Umbilical cord (tissue), 2 donors: ENCODE results near the gene TMEM229B. TPM values are rescaled to one million over a fixed set of nuclear protein-coding genes. Genes with fewer than 3 reads are reported as not detected.

Source experiments
- DNase-seq: peaks from one replicate; pipeline ENCODE4 v3.0.0-alpha.2; 2015; ENCODE audit warnings: low spot score
- total RNA-seq: library from RNA; depleted of rRNA; stranded (reverse); fragments of >200 nt; gene quantifications from one replicate; pipeline ENCODE4 v1.2.3, GENCODE V29; 2014; ENCODE audit warnings: low replicate concordance; ENCODE audit not compliant: insufficient read depth

TMEM229B gene
- total RNA-seq, 1 donor from 2014 or later: 1.9 TPM

GRCh38 chr14:67515386-67516079, 27.0 kb upstream of the TMEM229B start:
- no peak for DNase-seq

- peak; percentile 28 for DNase-seq
Observed at GRCh38 chr14:67514650-67515385, 26.3 kb upstream of the TMEM229B start.

GRCh38 chr14:67514203-67514607, 25.7 kb upstream of the TMEM229B start:
- DNase-seq: no peak

- DNase-seq: no peak
Observed at GRCh38 chr14:67513631-67514108, 25.1 kb upstream of the TMEM229B start.

DNA sequence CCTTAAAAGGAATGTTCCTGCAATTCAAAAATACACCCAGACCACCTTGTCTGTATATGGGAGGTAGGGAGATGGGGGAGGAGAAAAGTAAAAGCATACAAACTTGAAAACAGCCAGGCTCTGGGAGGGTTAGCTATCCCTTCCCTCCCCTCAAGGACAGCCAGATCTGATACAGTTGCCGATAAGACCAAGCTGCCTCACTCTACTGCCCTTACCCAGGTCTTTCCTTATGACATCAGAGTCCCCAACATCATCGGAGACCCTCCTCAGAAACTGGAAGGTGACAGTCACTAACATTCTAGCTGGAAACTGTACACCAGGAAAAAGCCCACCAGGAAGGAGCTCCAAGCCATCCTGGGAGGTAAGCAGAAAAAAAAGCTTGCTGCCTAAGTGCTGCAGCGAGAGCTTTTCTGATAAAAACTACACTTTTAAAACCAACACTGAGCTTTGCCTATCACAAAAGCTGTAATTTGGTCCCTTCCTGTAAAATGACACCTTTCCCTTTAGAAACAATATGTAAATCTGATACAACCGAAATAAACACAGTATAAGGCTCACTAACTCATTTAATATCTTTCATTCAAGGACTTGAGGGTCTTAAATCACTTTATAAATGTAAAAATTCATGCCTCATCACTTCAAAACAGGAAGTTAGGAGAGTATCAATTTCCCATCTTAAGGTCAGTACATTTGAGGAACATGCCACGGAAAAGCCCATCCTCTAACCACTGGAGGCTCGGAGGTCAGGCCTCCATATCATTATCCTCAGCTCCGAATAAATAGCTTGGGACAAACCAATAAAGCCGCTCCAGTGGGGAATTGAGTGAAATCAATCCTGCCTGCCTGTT, 24.2 kb upstream of the TMEM229B start:
- DNase-seq: no peak

GRCh38 chr14:67510836-67511235, 22.3 kb upstream of the TMEM229B start:
- no peak for DNase-seq

DNA sequence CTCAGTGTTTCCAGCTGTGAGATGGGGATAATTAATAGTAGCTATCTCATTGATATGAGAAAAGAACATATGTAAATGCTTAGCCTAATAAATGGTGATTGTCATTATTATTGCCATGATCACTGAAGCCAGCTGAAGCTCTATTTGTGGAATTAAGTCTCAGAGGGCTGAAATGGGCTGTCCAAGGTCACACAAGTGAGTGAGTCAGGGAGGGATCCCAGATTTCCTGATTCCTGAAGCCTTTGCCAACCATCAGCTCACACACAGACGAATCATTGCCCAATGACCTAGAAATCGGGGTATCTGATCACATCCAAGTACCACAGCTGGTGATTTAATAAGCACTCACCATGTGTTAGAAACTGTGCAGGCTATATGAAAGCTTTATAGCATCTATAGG, 21.6 kb upstream of the TMEM229B start:
- no peak for DNase-seq

GRCh38 chr14:67508956-67509355, 20.4 kb upstream of the TMEM229B start:
- DNase-seq: no peak

GRCh38 chr14:67505254-67505653, 16.7 kb upstream of the TMEM229B start:
- DNase-seq: no peak

DNA sequence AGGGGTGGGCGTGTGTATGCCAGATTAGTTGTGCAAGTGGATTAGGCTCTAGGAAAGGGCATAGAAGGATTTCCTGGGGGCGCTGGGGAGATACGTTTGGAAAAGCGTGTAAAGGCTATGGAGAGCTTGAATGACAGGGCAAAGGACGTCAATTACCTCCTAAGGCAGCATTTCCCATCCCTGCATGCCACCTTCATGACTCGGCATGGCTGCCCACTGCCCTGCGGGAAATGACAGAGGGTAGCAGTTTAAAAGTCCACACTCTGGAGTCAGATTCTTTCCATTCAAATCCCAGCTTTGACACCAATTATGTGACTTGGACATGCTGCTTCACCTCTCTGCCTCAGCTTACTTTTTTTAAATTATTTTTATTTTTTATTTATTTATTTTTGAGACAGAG, 14.8 kb upstream of the TMEM229B start:
- no peak for DNase-seq

DNA sequence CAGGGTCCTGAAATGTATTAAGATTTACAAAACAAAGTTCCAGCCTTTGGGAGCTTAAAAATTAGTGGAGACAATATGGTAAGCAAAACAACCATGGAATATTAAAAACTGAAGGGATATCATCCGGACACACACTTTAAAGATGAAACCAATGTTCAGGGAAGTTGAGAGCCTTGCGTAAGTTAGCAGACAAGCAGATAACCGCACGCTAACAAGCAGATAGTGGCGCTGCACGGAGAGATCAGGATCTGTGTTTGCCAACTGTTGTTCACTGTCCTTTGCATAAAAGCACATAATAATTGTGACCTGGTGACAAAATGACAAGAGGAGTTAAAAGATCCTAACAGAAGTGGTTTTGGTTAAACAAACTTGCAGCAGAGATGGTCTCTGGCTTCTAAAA, 14.3 kb upstream of the TMEM229B start:
- DNase-seq: no peak

DNA sequence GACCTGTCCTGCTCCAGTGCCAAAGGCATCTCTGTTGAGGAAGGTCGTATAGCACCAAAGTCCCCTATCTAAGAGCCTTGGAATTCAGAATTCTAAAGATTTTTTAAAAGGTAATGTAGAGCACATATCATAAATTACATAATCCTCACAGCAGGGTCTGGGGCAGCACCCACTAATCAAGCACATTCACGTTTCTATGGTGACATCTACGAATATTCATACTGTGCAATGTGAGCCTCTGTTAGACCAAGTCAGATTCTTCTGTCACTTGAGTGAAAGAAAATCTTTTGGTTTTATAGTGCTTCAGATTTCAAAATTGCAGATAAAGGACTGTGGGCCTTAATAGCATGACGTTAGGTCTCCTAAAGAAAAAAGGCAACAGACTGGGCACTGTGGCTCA, 13.1 kb upstream of the TMEM229B start:
- no peak for DNase-seq

DNA sequence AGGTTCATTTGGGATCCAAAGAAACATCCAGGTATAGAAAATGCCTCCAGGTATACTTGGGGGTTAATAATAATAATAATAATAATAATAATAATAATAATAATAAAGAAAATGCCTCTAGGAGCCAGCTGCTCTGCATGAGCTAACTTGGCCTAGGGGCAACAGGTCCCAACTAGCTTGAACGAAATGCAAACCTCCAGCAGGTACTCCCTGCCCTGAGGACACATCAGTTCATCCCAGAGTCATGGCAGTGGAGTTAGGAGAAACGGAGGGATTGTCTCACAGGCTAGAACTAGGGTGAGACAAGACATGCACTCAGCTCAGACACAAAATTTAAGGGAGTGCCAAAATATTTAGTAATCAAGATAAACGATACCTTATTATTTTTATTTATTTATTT, 12.5 kb upstream of the TMEM229B start:
- DNase-seq: no peak

DNA sequence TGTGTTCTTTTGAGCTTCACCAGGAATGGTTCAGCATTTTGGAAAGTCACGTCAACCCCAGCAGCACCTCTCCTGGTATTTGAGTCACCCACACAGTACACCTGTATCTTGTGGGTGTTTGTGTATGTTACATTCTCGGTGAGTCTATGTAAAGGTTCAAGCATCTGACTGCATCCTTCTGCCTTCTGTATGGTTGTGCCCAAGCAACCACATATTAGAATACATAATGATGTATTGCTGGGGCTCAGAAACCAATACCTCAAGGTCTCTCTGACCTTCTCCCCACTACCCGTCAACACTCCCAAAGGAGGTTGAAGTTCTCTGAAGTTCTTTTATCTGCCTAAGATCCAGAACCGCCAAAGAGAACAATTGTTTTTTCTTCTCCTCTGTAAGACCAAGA, 9.2 kb upstream of the TMEM229B start:
- DNase-seq: no peak

DNA sequence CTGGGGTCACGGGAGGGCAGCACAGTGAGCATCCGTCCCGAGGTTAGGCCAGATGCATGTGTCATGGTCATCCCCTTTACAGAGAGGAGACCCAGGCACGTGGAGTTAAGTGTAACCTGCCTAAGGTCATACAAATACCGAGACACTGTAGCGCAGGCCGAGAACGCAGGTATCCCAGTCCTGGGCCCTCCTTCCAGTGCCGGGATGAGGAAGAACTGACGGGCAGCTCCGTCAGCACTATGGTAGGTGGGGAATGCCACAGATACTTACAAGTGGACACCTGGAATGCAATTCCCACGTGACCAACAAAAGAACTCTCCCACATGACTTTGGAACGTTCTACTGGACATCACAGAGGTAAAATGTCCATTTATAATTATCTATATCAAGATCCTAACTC, 8.7 kb upstream of the TMEM229B start:
- no peak for DNase-seq

DNA sequence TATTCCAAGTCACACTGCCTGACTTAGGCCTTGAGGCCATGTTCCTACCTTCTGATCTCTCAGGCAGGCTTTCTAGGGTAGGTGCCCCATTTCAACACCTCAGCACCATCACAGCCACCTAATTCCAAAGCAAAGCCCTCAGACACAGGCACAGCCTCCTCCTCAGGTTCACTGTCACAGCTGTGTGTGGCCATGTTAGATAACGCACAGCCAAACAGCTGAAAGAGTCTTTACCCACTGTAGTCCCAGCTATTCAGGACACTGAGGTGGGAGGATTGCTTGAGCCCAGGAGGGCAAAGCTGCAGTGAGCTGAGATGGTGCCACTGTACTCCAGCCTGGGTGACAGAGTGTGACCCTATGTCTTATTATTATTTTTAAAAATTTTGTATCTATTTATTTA, 7.3 kb upstream of the TMEM229B start:
- no peak for DNase-seq

- DNase-seq: no peak
Observed at GRCh38 chr14:67493092-67493717, 4.7 kb upstream of the TMEM229B start.

GRCh38 chr14:67492538-67492937, 4.0 kb upstream of the TMEM229B start:
- no peak for DNase-seq

DNA sequence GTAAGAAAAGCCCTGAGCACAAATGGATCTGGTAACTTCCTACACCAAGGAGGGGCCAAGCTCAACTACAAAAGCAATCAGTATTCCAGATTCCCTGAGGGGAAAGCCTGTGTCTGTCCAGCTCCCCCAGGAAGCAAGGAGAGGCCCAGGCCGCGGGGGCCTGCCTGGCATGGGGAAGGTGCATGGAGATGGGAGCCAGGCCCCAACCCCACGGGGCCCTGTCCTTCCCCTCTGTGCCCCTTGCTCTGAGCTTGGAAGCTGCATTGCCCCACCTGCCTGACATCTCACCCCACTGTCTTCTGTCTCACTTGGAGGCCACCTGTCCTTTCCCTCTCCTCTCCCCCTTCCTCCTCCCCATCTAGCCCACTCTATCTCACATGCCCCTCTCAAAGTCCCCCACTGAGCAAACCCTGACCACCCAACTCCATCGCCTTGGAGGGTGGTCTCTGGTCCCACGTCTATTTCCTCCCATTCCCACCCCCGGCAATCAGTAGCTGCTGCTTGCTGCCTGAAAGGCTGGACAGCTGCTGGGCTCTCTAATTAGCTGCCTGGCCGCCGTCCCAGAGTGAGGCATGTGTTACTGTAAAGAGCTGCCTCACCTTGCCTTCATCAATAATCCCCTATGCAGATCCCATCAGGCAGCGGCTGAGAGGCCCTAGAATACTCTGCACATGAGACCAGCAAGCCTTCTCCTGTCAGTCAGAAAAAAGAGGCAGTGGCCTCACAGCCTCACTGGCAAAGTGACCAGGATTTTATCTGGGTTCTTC, 3.4 kb upstream of the TMEM229B start:
- DNase-seq: no peak

- no peak for DNase-seq
Observed at GRCh38 chr14:67491285-67491684, 2.8 kb upstream of the TMEM229B start.

- DNase-seq: no peak
Observed at GRCh38 chr14:67490196-67490595, 1.7 kb upstream of the TMEM229B start.
